GM18868 (cell line): ENCODE data around the gene ITGA5.
"Not testable (repeated sequence)": the region's sequence is repeated elsewhere in the genome, so short reads cannot be mapped to it uniquely, and the experiment has no call there.

Experiments
- ATAC-seq: cut with Tn5 transposase; IDR thresholded peaks from one replicate; pipeline ENCODE4 v1.9.1; 2021; ENCODE audit warnings: mild to moderate bottlenecking, moderate library complexity; ENCODE audit not compliant: unreplicated experiment

Gene ITGA5

DNA sequence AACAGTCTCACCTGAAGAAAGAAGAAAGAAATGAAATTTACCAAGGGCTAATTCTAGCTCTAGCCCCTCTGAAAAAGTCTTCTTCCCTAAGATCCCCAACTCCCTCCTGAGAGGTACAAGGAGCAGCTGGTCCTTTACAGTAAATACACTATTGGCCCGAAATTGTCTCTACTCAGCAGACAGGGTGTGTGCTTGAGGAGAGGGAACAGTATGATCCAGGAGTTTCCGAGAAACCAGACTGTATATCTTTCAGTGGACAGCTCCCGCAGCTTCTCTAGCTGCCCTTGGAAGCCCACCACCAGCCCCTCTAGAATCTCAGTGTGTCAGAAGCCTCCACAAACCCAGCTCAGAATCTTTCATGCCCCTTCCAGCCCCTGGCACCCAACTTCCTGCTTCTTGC, 62.8 kb downstream of the ITGA5 start:
- no peak for ATAC-seq

DNA sequence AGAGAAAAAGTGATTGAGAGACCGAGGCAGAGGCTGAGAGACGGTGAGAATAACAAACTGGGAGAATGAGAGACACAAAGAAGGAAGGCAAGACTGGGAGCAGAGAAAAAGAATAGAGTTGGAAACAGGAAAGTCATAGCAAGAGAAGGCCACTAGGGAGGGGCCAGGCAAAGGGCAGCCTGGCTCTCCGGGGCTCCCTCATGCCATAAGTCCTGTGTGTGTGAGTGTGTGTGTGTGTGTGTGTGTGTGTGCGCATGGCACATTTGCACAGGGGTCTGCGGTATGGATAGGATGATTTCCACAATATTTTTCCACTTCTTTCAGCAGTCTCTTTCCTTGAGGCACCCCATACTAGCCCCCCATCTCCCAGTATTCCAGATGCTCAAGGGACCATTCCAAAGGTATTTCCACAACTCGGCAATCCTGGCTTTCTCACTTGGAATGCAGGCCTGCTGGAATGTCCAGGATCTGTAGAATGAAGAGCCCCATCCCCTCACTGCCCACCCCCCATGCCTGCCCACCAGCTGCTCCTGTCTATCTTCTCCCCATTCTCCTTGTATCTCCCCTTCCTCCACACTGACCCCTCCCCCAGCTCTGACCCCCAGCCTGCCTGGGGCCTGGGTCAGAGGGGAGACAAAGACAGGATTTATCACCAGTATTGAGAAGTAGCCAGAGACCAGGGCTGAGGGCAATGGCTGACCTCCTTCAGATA, 63.8 kb downstream of the ITGA5 start:
- no peak for ATAC-seq

DNA sequence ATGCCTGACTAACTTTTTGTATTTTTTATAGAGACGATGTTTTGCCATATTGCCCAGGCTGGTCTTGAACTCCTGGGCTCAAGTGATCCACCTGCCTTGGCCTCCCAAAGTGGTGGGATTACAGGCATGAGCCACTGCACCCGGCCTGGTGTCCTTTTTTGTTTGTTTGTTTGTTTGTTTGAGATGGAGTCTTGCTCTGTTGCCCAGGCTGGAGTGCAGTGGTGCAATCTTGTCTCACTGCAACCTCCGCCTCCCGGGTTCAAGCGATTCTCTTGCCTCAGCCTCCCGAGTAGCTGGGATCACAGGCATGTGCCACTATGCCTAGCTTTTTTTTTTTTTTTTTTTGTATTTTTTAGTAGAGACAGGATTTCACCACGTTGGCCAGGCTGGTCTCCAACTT, 64.8 kb downstream of the ITGA5 start:
- ATAC-seq: not testable (repeated sequence)

DNA sequence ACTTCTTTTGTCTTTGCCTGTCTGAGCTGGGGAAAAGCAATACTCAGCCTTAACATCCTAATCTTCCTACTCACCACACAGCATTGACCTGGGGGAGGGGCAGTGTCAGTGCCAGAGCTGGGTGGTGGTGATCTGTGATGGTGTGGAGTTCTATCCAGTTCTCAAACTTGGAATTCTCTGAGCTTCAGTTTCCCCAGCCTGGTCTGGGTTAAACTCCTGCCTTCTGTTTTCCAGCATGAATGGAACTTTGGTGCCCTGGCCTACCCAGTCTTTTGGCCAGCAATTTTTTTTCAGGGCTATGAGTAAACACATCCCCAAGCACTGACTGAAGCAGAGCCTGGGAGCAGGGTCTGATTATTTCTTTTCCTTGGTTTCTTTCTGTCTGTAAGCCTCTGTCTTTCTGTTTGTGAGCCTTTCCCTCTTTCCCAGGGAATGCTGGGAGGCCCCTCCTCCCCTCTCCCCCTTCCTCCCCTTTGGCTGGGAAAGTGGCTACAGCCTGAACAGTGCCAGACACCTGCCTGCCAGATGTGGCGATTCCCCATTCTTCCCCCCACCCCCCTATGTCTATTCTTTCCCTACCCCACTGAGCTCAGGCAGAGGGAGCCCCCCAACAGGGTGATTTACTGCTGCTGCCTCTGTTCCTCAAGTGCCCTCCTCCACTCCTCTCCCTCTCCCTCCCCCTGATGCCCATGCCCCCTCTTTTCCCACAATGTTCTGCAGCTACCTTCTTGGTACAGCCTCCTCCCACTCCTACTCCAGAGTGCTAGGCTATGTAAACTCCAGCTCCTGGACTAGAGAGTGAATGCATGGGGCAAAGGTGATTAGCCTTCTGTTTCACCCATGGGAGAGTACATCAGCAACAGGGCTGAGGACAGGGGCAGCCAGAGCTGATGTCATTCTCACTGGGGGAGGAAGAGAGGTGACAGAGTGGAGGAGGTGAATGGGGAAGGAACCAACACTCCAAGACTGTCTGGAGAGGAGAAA, 65.9 kb downstream of the ITGA5 start:
- no peak for ATAC-seq

DNA sequence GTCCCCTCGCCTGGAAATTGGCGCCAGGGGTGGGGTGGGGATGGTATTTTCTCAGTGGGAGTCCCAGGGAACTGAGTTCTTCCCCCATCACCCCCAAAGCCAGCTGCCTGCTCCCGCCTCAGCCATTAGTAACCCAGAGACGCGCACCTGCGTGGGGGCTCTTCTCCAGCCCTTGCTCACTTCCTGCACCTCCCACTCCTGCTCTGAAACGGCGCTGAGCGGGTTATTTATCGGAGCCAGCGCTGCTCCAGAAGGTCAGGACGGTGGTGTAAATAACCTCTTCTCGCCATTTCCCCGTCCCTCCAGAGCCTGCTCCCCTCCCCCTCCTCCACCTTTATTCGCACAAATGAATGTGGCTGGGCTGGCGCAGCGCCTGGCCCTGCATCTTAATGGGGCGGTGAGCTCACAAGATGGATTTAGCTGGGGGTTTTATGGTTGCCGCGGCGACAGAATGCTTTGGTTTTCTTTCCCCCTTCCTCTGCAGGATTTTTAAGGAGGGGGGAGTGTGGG, 67.0 kb downstream of the ITGA5 start:
- no peak for ATAC-seq

DNA sequence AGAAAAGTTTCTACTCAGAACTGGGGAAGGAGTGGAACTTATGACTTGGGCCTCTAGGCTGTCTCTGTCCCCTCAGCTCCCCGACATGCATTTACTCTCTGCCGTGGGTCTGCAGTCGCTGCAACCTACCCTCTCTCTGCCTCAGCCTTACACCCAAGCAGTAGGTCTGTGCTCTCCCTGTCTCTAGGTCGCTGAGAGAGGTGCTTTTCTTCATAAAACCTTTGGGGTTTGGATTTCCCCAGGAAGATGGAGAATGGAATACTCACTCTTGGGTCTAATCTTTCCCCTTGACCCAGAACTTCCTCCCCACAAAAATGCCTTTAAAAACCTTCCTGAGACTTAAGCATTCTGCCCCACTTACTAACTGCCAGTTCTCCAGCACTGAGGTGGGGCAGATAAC, 67.7 kb downstream of the ITGA5 start:
- ATAC-seq: no peak

DNA sequence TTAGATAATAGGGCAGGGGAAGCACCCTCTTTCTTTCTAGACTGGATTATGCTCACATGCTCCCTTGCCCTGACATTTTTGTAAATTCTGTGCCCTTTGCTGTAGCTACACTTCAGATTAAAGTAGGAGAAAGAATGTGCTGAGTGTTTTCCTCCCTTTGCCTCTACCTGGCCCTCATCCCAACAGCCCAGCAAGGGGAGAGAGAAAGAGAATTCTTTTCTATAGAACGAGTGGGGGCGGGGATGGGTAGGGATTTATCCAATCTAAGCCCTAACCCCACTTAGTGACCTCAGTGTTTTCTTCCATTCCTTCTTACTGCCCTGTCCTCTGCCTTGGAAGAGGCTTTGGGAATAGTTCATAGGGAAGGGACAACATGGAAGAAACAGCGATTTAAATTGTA, 68.3 kb downstream of the ITGA5 start:
- ATAC-seq: no peak

DNA sequence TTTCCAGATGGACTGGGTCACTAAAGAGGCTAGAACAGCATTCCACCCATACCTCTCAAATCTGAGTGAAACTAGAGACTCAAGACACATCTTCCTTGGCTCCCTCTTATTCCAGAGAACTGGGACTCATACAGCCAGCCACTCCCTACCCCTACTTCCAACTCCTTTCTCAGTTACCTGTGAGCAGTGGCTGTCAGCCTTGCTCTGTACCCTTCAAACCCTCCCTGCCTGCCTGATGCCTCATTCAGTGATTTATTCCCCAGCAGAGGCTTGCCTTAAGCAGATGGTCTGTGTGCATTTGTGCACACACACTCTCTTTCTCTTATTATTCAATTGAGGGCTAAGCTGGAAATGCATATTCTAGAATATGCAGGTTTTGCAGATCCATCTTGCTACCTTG, 69.4 kb downstream of the ITGA5 start:
- ATAC-seq: no peak

DNA sequence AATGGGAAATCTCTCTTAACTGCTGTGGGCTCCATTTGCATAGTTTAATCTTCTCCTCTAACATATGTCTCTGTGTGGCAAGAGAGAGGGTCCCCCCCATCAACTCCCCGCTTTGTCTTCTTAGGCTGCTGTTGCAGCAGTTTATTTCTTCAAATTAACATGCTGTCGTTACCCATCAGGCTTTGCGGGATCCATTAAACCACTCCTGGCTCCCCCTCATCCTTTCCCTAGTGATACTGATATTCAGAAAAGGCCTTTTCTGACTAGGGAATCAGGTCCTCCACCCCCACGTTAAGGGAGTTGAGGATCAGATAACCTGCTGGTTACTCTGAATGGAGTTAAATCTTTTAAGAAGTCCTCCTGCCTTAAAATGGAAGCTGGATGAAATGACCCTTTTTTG, 70.0 kb downstream of the ITGA5 start:
- no peak for ATAC-seq
